HS-5 (cell line): ENCODE measurements around the gene UBL5.
"Not testable (repeated sequence)": the region's sequence is repeated elsewhere in the genome, so short reads cannot be mapped to it uniquely, and the experiment has no call there.

Source experiments
- DNase-seq: peaks from one replicate; pipeline ENCODE4 v3.0.0-alpha.2; 2012; ENCODE audit warnings: low read depth

Gene UBL5

DNA sequence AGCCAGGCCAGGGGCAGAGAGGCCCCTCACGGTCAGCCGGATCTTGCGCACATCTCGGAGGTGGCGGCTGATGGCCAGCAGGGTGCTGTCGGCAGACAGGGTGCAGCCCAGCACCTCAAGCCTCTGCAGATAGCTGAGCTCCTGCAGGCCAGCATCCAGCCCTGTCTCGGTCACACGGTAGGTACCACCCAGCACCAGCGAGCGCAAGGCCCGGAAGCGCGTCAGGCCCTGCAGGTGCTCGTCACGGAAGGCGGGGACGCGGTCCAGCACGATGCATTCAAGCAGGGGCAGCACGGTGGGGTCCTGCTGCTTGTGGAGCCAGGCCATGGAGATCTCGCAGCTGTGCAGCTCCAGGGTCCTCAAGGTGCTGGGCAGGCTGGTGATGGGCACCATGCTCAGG is 16.6 kb upstream of the UBL5 start:
- DNase-seq, result no peak

DNA sequence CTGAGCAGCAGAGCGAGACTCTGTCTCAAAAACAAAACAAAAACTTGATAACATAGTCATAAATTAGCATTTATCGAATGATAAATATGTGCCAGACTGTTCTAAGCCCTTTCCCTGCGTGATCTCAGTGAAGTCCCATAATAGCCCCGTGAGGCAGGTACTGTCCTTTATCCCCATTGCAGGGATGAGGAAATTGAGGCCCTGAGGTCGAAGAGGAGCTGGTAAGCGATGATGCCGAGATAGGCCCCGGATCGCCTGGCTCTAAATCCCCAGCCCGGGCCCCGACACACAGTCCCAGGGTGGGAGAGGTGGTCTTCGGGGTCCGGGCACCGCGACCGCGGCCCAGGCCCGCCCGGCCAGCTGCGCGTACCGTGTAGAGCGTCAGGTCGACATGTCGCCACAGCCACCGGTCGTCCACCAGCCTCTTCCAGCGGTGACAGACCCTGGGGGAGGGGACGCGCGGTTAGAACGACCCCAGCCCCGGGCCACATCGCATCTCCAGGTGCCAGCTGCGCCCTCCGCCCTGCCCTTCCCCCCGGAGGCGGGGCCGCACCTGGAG is 9.5 kb upstream of the UBL5 start:
- no peak for DNase-seq

DNA sequence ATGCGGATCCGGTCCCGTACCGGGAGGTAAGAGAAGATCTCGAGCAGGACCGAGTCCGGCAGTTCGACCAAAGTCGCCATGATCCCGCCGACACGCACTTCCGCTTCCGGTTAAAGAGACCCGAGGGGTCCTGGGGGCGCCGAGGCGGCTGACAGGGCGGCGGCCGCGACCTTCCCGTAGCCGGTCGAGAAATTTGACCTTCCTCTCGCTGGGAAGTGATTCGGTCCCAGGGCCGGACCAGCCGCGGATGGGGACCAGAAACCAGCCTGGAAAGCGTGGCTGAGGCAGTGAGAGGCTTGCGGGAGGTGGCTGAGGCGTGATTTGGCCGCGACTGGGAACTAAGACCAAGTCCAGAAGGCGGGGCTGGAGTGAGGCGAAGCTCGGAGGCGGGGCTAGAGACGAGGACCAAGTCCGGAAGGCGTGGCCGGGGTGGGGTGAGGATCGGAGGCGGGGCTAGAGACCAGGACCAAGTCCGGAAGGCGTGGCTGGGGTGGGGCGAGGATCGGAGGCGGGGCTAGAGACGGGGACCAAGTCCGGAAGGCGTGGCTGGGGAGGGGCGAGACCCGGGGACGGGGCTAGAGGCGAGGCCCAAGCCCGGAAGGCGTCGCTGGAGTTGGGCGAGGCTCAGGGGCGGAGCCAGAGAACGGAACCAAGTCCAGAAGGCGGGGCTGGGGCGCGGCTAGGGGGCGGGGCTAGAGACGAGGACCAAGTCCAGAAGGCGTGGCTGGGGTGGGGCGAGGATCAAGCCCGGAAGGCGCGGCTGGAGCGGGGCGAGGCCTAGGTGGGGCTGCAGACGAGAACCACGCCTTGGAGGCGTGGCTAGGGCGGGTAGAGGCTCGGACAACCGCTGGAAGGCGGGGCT is 8.8 kb upstream of the UBL5 start, which contains the start of gene FBXL12:
Gene FBXL12 (minus strand): TSS at position 346 of the 862 bp plus-strand sequence. CDS start 266 bp downstream, at position 80.
- peak; percentile 99 for DNase-seq

DNA sequence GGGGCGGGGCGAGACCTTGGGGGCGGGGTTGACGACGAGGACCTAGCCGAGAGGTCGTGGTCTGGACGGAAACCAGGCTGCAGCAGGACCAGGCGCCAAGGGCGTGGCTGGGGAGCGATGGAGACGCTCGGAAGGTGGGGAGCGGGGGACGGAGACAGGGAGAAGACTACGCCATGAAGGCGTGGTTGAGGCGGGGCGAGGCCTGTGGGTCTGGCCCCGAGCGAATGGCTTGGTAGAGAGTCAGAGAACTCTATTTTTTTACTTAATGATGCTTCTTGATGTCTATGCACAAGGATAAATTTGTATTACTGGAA is 8.2 kb upstream of the UBL5 start:
- no peak for DNase-seq

DNA sequence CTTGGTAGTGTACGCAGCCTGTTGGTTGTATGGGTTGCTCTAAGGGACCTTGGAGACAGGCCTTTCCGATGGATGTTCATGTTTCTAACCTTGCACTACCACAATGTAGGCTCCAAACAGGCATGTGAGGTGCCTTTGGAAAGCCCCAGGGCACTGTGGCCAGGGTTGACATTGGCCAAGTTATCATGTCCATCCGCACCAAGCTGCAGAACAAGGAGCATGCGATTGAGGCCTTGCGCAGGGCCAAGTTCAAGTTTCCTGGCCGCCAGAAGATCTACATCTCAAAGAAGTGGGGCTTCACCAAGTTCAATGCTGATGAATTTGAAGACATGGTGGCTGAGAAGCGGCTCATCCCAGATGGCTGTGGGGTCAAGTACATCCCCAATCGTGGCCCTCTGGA is 7.7 kb upstream of the UBL5 start:
- not testable (repeated sequence) for DNase-seq

DNA sequence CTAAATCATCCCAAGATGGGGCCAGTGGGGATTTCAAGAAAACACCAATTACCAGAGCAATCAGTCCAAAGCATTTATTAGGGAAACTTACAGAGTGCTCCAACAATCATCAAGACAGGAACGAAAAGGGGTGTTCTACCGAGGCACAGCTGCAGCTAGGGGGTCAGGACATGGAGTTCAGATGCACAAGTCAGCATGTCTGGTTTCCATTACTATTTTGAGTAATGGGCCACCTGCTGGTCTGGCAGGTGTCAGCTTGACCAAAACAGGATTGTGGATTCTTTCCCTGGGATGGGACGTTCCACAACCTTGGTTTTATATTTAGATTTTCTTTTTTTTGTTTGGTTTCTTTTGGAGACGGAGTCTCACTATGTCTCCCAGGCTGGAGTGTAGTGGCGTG is 3.9 kb upstream of the UBL5 start:
- no peak for DNase-seq

DNA sequence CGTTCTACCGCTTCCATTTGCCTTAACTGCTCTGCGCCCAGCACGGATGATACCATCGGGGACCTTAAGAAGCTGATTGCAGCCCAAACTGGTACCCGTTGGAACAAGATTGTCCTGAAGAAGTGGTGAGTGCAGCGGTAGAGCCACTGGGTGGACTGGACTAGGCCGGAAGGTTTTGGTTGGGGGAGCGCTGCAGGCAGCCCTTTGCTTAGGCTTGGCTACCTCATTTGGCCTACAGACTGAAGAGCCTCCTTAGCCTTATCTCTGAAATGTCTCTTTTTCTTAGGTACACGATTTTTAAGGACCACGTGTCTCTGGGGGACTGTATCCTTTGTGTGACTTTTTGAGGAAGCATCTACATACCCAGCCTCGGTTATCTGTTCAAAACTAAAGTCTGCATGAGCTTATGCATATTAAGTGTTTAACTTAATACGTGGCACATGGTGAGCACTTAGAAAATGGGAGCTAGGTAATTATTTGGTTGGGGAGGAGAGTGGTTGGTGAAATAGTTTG is 889 bp downstream of the UBL5 start:
- DNase-seq, result no peak

DNA sequence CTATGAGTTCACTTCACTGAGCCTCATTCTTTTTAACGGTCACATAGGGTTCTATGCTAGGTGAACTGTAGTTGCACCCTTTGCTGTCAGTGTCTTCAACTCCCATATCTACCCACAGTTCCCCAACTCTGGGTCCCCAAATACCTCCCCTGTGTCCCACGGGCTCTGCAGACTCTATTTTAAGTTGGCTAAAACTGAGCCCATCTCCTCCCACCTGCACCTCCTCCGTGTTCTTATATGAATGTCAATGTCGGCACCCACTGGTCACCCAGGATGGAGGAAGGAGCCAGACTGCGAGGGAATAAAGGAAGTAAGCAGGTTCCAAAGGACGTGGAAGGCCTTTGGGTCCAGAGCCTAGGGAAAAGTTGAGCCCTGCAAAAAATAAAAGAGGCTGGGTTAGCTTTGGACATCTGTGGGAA is 6.6 kb downstream of the UBL5 start:
- DNase-seq, result no peak

DNA sequence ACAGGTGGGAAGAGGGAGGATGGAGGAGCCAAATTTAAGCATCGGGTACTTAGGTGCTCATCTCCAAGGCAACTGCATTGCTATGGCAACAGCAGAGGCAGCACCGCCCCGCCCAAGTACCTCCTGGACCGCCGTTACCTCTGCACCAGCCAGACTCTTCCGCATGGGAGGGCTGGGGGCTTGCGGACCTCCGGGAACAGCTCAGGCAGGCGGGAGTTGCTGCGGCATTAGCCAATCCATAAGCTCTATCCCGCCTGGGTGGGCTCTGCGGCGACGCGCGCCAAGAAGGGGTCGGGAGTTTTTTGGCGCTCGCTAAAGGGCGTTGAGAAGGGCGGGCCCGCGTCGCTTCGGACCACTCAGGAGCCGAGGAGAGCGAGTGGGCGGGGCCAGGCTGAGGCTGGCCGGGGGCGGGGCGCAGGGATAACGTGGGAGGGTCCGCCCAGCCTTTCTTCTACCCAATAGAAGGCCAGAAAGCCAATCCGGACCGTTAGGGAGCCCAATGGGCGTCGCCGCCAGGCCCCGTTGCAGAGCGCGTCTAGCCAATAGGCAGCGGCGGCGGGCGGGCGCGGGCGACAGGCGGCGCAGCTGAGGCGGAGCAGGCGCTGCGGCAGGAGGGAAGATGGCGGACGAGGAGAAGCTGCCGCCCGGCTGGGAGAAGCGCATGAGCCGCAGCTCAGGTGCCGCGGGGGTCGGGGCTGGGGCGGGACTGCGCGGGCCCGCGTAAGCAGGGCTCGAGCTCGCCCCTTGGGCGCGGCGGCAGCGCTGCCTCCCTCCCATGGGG is 7.2 kb downstream of the UBL5 start, which contains the start of gene PIN1:
Gene PIN1 (plus strand): TSS at position 593 of the 781 bp plus-strand sequence. CDS start 27 bp downstream, at position 620.
- DNase-seq, result peak; percentile 92

DNA sequence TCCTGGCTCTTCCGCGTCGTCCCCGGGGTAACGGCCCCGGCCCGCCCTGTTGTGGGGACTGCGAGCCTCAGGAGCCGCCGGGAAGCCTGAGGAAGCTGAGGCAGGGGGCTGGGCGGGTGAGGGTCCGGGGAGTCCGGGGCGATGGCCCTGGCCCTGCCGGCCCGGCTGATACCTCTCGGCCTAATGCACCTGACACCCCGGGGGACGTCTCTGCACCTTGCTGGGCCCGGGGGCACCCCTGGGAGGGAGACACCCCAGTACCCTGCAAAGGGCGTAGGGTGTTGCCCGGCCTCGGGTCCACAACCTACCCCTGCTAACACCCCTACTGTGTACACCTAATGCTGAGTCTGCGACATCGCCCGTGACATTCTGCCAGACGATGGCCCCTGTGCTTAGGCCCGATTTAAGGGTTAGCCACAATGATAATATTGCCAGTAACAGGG is 7.8 kb downstream of the UBL5 start:
- no peak for DNase-seq

DNA sequence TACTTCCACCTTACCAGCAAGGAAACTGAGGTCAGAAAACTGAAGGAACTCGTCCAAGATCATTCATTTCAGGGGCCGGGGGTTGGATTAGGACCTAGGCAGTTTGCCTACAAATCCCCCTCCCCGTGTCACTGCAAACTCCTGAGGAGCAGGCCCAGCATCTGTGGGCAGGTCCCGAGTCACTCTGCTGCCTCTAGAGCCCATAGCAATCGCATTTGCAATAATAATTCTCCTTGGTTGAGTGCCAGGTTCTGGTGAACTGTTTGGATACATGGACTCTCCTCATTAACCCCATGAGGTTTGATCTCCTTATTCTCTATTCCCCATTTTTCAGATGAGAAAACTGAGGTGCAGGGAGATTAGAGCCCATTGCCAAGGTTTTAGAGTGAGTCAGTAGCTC is 8.3 kb downstream of the UBL5 start:
- DNase-seq, result no peak

DNA sequence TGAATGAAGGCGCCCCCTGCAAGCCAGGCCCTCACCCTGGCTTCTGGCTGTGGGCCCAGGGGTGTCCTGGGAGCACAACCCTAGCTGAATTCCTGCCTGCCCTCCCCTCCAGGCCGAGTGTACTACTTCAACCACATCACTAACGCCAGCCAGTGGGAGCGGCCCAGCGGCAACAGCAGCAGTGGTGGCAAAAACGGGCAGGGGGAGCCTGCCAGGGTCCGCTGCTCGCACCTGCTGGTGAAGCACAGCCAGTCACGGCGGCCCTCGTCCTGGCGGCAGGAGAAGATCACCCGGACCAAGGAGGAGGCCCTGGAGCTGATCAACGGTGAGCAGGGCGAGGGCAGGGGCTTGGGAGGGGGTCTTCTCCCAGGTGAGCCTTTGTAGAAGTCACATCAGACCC is 10.6 kb downstream of the UBL5 start:
- no peak for DNase-seq

DNA sequence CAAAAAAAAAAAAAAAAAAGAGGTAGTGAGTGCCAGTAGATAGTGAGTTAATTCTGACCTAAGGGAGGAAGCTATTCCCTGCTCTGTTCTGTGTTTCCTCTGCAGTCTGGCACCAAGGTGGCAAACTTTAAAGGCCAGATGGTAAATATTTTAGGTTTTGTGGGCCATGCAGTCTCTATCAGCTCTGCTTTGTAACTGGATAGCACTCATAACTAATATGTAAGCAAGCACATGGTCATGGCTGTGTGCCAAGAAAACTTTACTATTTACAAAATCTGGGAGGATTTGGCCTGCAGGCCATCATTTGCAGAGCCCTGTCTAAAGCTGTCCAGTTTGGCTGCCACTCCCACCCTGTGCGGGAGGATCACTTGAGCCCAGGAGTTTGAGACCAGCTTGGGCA is 11.7 kb downstream of the UBL5 start:
- DNase-seq, result no peak

DNA sequence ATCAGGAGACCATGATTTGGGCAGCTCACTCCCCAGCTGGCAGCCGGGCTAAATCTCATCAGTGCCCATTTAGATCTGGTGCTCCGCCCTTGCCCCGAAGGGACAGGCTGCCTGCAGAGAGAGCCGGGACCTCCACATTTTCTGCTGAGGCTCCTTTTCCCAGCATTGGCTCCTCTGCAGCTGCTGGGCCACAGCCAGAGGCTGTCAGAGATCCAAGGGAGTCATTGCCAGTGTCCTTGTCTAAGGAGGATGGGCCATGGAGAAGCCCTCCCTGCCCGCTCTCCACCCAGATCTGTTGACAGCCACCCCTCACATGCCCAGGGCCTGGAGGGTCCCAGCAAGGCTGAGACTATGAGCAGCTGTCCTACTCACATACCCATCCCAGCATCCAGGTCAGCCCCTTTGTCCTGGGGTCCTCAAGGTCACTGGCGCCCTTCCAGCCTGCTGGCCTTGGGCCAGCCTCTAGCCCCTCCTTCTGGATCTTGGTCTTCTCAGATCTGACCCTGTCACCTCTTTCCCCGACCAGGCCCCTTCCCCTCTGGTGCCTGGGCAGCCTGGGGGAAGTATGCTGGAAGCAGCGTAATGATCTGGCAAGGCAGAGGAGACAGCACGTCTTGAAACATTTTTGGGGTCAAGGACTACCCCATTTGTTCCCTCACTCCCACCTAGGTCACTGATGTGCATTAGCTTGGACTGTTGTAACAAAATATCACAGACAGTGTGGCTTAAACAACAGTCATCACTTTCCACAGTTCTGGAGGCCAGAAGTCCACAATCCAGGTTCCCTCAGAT is 15.3 kb downstream of the UBL5 start:
- DNase-seq, result no peak

DNA sequence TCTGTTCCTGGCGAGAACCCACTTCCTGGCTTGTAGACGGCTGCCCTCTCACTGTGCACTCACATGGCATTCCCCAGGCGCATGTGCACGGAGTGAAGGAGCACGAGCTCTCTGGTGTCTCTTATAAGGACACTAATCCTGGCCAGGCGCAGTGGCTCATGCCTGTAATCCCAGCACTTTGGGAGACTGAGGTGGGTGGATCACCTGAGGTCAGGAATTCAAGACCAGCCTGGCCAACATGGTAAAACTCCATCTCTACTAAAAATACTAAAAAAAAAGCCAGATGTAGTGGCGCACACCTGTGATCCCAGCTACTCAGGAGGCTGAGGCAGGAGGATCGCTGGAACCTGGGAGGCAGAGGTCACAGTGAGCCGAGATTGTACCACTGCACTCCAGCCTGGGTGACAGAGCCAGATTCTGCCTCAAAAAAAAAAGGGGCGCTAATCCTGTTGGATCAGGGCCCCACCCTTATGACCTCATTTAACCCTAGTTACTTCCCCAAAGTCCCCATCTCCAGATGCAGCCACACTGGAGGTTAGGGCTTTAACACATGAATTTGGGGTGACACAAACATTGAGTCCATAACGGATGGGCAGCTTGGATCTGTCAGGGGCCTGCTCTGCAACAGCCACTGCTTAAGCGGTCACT is 16.0 kb downstream of the UBL5 start:
- DNase-seq, result not testable (repeated sequence)

DNA sequence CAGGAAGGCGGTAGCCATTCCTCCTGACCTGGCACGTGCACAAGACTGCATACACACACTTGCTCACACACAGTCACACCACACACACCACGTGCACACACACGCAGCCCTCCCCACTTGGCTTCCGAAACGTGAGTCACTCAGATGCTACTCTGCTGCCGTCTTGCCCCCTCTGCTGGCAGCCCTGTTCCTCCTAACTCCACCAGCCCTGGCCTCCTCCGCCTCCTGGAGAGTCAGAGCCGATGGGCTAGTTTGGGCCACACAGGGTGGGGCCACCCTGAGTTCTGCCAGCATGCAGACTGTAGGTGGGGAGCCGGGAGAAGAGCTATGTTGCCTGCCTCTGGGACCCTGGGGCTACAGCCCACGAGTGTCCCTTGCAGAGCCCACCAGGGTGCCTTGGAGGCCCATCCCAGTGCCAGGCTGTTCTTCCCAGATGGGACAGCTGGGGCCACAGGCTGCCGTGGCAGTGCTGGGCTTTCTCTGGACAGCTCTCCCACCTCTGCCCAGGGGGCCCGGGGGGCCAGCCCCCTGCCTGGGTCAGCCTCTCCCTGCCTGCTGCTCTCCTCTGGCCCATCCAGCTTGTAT is 19.5 kb downstream of the UBL5 start:
- peak; percentile 78 for DNase-seq

DNA sequence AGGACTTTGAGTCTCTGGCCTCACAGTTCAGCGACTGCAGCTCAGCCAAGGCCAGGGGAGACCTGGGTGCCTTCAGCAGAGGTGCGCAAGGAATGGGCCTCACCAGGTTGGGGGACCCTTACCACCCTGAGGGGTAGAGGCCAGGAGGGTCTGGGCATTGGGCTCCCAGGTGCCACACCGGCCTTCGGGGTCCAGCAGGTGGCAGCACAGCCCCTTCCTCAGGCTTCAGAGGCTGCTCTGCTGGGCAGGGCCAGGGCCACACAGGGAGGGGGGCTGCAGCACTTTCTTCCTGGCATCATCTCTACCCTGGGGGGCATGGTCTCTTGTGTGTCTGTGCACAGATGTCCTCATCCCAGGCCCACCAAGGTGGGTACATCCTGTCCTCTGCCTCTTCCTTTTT is 20.3 kb downstream of the UBL5 start:
- no peak for DNase-seq

DNA sequence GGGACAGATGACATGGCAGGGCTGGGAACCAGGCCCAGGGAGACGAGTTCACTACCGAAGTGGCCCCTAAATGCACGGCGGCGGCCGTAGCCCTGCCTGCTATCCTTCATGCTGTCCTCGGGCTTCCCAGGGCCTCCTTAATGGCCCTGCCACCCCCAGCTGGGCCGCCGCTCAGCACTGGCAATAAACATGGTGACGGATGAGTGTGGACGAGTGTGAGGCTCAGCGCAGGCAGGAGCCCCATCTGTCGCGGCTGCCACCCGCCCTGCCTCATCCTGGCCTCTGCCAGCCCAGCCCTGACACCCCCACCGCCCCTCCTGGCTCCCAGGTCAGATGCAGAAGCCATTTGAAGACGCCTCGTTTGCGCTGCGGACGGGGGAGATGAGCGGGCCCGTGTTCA is 21.0 kb downstream of the UBL5 start:
- no peak for DNase-seq

DNA sequence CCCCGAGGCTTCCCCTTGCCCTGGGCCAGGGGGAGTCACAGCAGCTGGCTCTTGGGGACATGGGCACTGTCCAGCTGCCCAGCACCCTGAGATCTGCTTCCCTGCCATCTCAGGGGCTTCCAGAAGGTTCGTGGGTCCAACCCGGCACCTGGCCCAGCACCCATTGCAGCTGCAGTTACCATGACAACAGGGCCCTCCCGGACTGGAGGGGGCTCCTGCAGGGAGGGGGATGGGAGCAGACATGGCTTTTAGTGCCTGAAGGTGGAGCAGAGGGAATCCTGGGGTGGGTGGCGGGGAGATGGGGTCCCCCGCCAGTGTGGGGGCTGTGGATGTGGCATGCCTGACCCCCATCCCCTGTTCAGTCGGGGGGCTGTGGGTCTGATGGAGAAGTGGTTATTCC is 22.1 kb downstream of the UBL5 start:
- no peak for DNase-seq

DNA sequence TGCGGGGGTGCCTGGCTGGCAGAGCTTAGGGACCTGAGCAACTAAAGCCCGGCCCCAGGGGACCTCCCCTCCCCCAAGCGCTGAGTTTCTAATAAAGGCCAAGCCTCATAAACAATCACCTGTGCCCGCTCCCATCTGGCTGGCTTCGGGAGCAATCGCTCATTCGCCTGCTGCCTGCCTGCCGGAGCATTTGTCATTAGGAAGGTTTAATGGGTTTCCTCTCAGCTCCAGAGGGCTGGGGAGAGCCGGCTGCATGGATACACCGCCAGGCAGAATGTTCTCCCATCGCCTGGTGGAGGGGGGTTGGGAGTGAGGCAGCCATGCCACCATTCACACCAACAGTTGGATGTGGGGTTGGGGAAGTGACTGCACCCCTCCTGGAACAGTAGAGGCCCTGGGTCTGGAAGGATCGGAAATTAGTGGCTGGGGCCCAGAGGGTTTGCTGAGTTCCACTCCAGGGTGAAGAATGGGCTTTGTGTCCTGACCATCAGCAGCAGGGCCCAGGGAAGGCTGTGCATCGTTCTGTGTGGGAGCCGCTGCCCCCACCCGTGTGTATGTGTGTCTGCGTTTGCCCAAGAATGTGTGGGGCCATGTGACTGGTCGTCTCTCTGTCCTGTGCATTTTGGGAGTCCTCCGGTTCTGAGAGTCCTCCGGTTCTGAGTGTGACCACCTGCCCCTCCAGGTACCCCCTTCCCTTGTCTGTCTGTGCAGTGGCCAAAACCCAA is 22.7 kb downstream of the UBL5 start:
- DNase-seq, result no peak
